ENCODE measurements around the gene APCDD1L. TPM values are rescaled to one million over a fixed set of nuclear protein-coding genes. Genes with fewer than 3 reads are reported as not detected.

Gene APCDD1L
- total RNA-seq, 1 donor from 2014 or later: not detected

GRCh38 chr20:58467572-58468527, 47.3 kb downstream of the APCDD1L start:
- Mint-ChIP-seq H3K27ac (no peak overlapping the region), H3K27me3 (no peaks in the 10 kb centered on the region)
- intact Hi-C loops (cut with micrococcal nuclease): no loop called here

GRCh38 chr20:58466729-58467571, 48.2 kb downstream of the APCDD1L start:
- Mint-ChIP-seq H3K27me3 (no peaks in the 10 kb centered on the region), H3K4me3 (no peak overlapping the region), H3K9me3 (no peaks in the 10 kb centered on the region), H3K27ac (no peak overlapping the region), H3K4me1 (no peaks in the 10 kb centered on the region), H3K36me3 (ENCODE audit: low read depth) (no peaks in the 10 kb centered on the region)
- no peak for DNase-seq
- intact Hi-C loops (cut with micrococcal nuclease): no loop called here

More at GRCh38 chr20:58467572-58468527, 47.3 kb downstream of the APCDD1L start:
- no peak overlapping the region for H3K4me3 Mint-ChIP-seq
- DNase-seq: no peak
- no peaks in the 10 kb centered on the region for H3K9me3 Mint-ChIP-seq
- no peaks in the 10 kb centered on the region for H3K36me3 Mint-ChIP-seq (ENCODE audit: low read depth)
- no peaks in the 10 kb centered on the region for H3K4me1 Mint-ChIP-seq

- H3K4me3 Mint-ChIP-seq: no peak overlapping the region
- intact Hi-C loops (cut with micrococcal nuclease): no loop called here
Measured at GRCh38 chr20:58466095-58466708, 49.0 kb downstream of the APCDD1L start.

GRCh38 chr20:58464838-58465237, 50.4 kb downstream of the APCDD1L start:
- H3K4me1 Mint-ChIP-seq: no peaks in the 10 kb centered on the region
- H3K4me3 Mint-ChIP-seq: no peak overlapping the region
- intact Hi-C loops (cut with micrococcal nuclease): no loop called here
- DNase-seq: no peak
- H3K27ac Mint-ChIP-seq: no peak overlapping the region
- no peaks in the 10 kb centered on the region for H3K27me3 Mint-ChIP-seq
- no peaks in the 10 kb centered on the region for H3K9me3 Mint-ChIP-seq
- H3K36me3 Mint-ChIP-seq (ENCODE audit: low read depth): no peaks in the 10 kb centered on the region

More at GRCh38 chr20:58466095-58466708, 49.0 kb downstream of the APCDD1L start:
- Mint-ChIP-seq H3K9me3 (no peaks in the 10 kb centered on the region), H3K4me1 (no peaks in the 10 kb centered on the region), H3K27me3 (no peaks in the 10 kb centered on the region), H3K27ac (no peak overlapping the region), H3K36me3 (ENCODE audit: low read depth) (no peaks in the 10 kb centered on the region)
- no peak for DNase-seq

GRCh38 chr20:58463256-58463655, 51.9 kb downstream of the APCDD1L start:
- no peak overlapping the region for H3K27ac Mint-ChIP-seq
- no peaks in the 10 kb centered on the region for H3K9me3 Mint-ChIP-seq
- no peaks in the 10 kb centered on the region for H3K36me3 Mint-ChIP-seq (ENCODE audit: low read depth)
- no peaks in the 10 kb centered on the region for H3K27me3 Mint-ChIP-seq
- H3K4me3 Mint-ChIP-seq: no peak overlapping the region
- no peaks in the 10 kb centered on the region for H3K4me1 Mint-ChIP-seq
- intact Hi-C loops (cut with micrococcal nuclease): no loop called here
- no peak for DNase-seq

- intact Hi-C loops (cut with micrococcal nuclease): no loop called here
- no peak for DNase-seq
Measured at GRCh38 chr20:58461899-58462298, 53.3 kb downstream of the APCDD1L start.

GRCh38 chr20:58461104-58461503, 54.1 kb downstream of the APCDD1L start:
- H3K27ac Mint-ChIP-seq: no peak overlapping the region
- no peaks in the 10 kb centered on the region for H3K4me1 Mint-ChIP-seq
- no peak overlapping the region for H3K4me3 Mint-ChIP-seq
- H3K36me3 Mint-ChIP-seq (ENCODE audit: low read depth): no peaks in the 10 kb centered on the region
- intact Hi-C loops (cut with micrococcal nuclease): no loop called here
- DNase-seq: no peak
- H3K9me3 Mint-ChIP-seq: no peaks in the 10 kb centered on the region
- H3K27me3 Mint-ChIP-seq: no peaks in the 10 kb centered on the region

More at GRCh38 chr20:58461899-58462298, 53.3 kb downstream of the APCDD1L start:
- Mint-ChIP-seq H3K27ac (no peak overlapping the region), H3K9me3 (no peaks in the 10 kb centered on the region), H3K4me3 (no peak overlapping the region), H3K36me3 (ENCODE audit: low read depth) (no peaks in the 10 kb centered on the region), H3K27me3 (no peaks in the 10 kb centered on the region), H3K4me1 (no peaks in the 10 kb centered on the region)

GRCh38 chr20:58459058-58459750, 56.0 kb downstream of the APCDD1L start:
- no peaks in the 10 kb centered on the region for H3K27me3 Mint-ChIP-seq
- no peaks in the 10 kb centered on the region for H3K4me1 Mint-ChIP-seq
- H3K27ac Mint-ChIP-seq: no peak overlapping the region
- DNase-seq: no peak
- H3K36me3 Mint-ChIP-seq (ENCODE audit: low read depth): peaks cover 5% of the 10 kb centered on the region
- H3K9me3 Mint-ChIP-seq: no peaks in the 10 kb centered on the region
- intact Hi-C loops (cut with micrococcal nuclease): no loop called here
- no peak overlapping the region for H3K4me3 Mint-ChIP-seq

- DNase-seq: no peak
- H3K36me3 Mint-ChIP-seq (ENCODE audit: low read depth): peaks cover 5% of the 10 kb centered on the region
- H3K4me3 Mint-ChIP-seq: no peak overlapping the region
- intact Hi-C loops (cut with micrococcal nuclease): no loop called here
- H3K4me1 Mint-ChIP-seq: no peaks in the 10 kb centered on the region
- no peak overlapping the region for H3K27ac Mint-ChIP-seq
- no peaks in the 10 kb centered on the region for H3K27me3 Mint-ChIP-seq
- H3K9me3 Mint-ChIP-seq: no peaks in the 10 kb centered on the region
Measured at GRCh38 chr20:58458342-58459057, 56.7 kb downstream of the APCDD1L start.

GRCh38 chr20:58457083-58457695, 58.0 kb downstream of the APCDD1L start:
- Mint-ChIP-seq H3K27me3 (no peaks in the 10 kb centered on the region), H3K36me3 (ENCODE audit: low read depth) (peaks cover 8% of the 10 kb centered on the region), H3K9me3 (no peaks in the 10 kb centered on the region), H3K27ac (no peak overlapping the region), H3K4me3 (no peak overlapping the region), H3K4me1 (no peaks in the 10 kb centered on the region)
- no peak for DNase-seq
- intact Hi-C loops (cut with micrococcal nuclease): no loop called here

GRCh38 chr20:58454460-58454859, 60.7 kb downstream of the APCDD1L start:
- Mint-ChIP-seq H3K9me3 (no peaks in the 10 kb centered on the region), H3K27me3 (no peaks in the 10 kb centered on the region), H3K27ac (no peak overlapping the region), H3K4me3 (no peak overlapping the region), H3K4me1 (no peaks in the 10 kb centered on the region), H3K36me3 (ENCODE audit: low read depth) (peaks cover 16% of the 10 kb centered on the region)
- DNase-seq: no peak
- intact Hi-C loops (cut with micrococcal nuclease): no loop called here

- Mint-ChIP-seq H3K4me1 (no peaks in the 10 kb centered on the region), H3K9me3 (no peaks in the 10 kb centered on the region), H3K27ac (no peak overlapping the region), H3K36me3 (ENCODE audit: low read depth) (peaks cover 19% of the 10 kb centered on the region), H3K27me3 (no peaks in the 10 kb centered on the region), H3K4me3 (no peak overlapping the region)
- intact Hi-C loops (cut with micrococcal nuclease): no loop called here
- DNase-seq: no peak
Measured at GRCh38 chr20:58453391-58453790, 61.8 kb downstream of the APCDD1L start.
